Heart right ventricle (tissue), 16 donors: ENCODE measurements around the gene CALM3. TPM values are rescaled to one million over a fixed set of nuclear protein-coding genes. Genes with fewer than 3 reads are reported as not detected.

Source experiments
- ATAC-seq, 8 donors: fragments of 200-7000 bp; cut with Tn5 transposase; one replicate each; pipeline ENCODE4 v1.9.1; 2020; ENCODE audit warnings: mild to moderate bottlenecking in 8 of 8, moderate library complexity in 8 of 8, moderate number of reproducible peaks in 1 of 8
- DNase-seq, 2 donors: peaks; one replicate each; pipeline ENCODE4 v3.0.0-alpha.2; 2020
- H3K27ac ChIP-seq, 10 donors: fragments of 200-600 bp; sonication (generic) in 2 of 10; one replicate each; pipeline versions ENCODE4 v1.5.0 to v1.8.0; 2020 to 2022; ENCODE audit warnings: mild to moderate bottlenecking in 3 of 10
- H3K27me3 ChIP-seq, 7 donors: fragments of 200-600 bp; one replicate each; pipeline ENCODE4 v1.8.0; 2021 to 2022; ENCODE audit warnings: mild to moderate bottlenecking in 2 of 7
- H3K36me3 ChIP-seq, 9 donors: fragments of 200-600 bp; sonication (generic) in 1 of 9; one replicate each; pipeline versions ENCODE4 v1.5.0 to v1.8.0; 2020 to 2022; ENCODE audit warnings: mild to moderate bottlenecking in 2 of 9
- H3K4me1 ChIP-seq, 9 donors: fragments of 200-600 bp; sonication (generic) in 1 of 9; one replicate each; pipeline versions ENCODE4 v1.5.0 to v1.8.0; 2020 to 2022; ENCODE audit warnings: mild to moderate bottlenecking in 4 of 9
- H3K4me3 ChIP-seq, 10 donors: fragments of 200-600 bp; sonication (generic) in 2 of 10; one replicate each; pipeline versions ENCODE4 v1.5.0 to v1.8.0; 2020 to 2022; ENCODE audit warnings: mild to moderate bottlenecking in 7 of 10, moderate library complexity in 2 of 10
- H3K9me3 ChIP-seq, 11 donors: fragments of 200-600 bp in 10 of 11; sonication (generic) in 2 of 11; one replicate each; pipeline versions ENCODE4 v1.5.0 to v1.8.0; 2013 to 2022; ENCODE audit warnings: mild to moderate bottlenecking in 2 of 11, control low read depth in 1 of 11, moderate library complexity in 1 of 11
- CTCF ChIP-seq, 9 donors: fragments of 200-600 bp; sonication (generic) in 2 of 9; IDR thresholded peaks; one replicate each; pipeline versions ENCODE4 v1.5.0 to v1.8.0; 2021 to 2022; ENCODE audit warnings: antibody characterized with exemption in 9 of 9, mild to moderate bottlenecking in 5 of 9, moderate library complexity in 1 of 9
- WGBS, 2 donors: extraction: QIAGEN DNeasy Blood & Tissue Kit; methylation state at CpG; one replicate each; pipeline ENCODE4 v1.1.7; 2013; ENCODE audit warnings: inconsistent platforms in 1 of 2; 5-methylcytosine and 5-hydroxymethylcytosine counted together
- intact Hi-C, 10 donors: fragments of 100-400 bp; cut with DNase I; formaldehyde crosslinking; loops; one replicate each; pipeline versions ENCODE4 v1.11.1 to v1.14.2; 2022
- polyA plus RNA-seq, 2 donors: library from polyadenylated mRNA; stranded (reverse); fragments of 200-250 nt; gene quantifications; one replicate each; pipeline ENCODE4 v1.2.3, GENCODE V29; 2013
- total RNA-seq, 10 donors: library from RNA; stranded (reverse); fragmentation: NEBNext Ultra II Directional in 3 of 10; extraction: Animal tissue kit (Norgen Biotek cat#: 25700) in 3 of 10; gene quantifications; one replicate each; pipeline versions ENCODE4 v1.2.1 to v1.2.4, GENCODE V29; 2021 to 2023
- donor health status: Arrhythmogenic right ventricular cardiomyopathy.
- donor health status: ischemic (EF 13 %, LVEDD 7.1; RV severe dilation, severe dysfunction).
- donor health status: healthy with polysubstance abuse.
- donor health status: DM: no; HTN: yes; CAD: no.
- donor health status: DM: no; HTN: no; CAD: no.
- donor health status: ischemic (EF 25% LVEDD 6.9; RV normal size, moderate dysfunction).
- donor health status: ischemic (EF 25% LVEDD 5.7; RV mildly dilated, moderate dysfunction).
- donor health status: healthy.
- donor health status: DM: yes; HTN: yes; CAD: no.
- donor health status: Ischemic cardiomyopathy.
- donor health status: ischemic (EF 35%, LVEDD 5.7; RV mildly dilated, moderate dysfunction).
- donor health status: nonischemic (EF 11% LVEDD 7.7; RV severe dilation, severe dysfunction).
- donor health status: DM: yes; HTN: yes; CAD: no.
- donor health status: PGD.
- donor health status: ischemic (EF 29% LVEDD 5.4; RV normal size, mild dysfunction).
- donor health status: nonischemic (EF 23%, LVEDD 6.1; RV moderate dilation, normal function).

Gene CALM3
- total and polyA plus RNA-seq, 12 donors = 214 to 488 (median 298) TPM

- H3K4me1 ChIP-seq = peaks cover 2 to 25% (median 18%) of the 10 kb centered on the region in 9 donors
These were observed 2.7 kb upstream of the CALM3 start for GRCh38 chr19:46598372-46598917.

GRCh38 chr19:46599716-46600373 lies 1.3 kb upstream of the CALM3 start:
- ATAC-seq (no peak), DNase-seq (no peak)
- Histone ChIP-seq H3K36me3 (peaks cover 0 to 3% (median 0%) of the 10 kb centered on the region in 9 donors), H3K9me3 (peaks cover 0 to 23% (median 11%) of the 10 kb centered on the region in 11 donors), H3K27ac (peak overlapping the region; percentile 84 to 100 (median 99)), H3K27me3 (no peaks in the 10 kb centered on the region), H3K4me3 (peak overlapping the region in 9 of 10 donors; percentile 83 to 100 (median 99)), H3K4me1 (peaks cover 13 to 34% (median 32%) of the 10 kb centered on the region in 9 donors)
- TF ChIP-seq CTCF (IDR thresholded peaks at IDR 0.05) = no peak
- 67 to 74% methylated on average over 9 of the region's 9 CpGs for WGBS, 2 donors
- intact Hi-C loops = loop anchor here in 1 of 10 donors (5.0 kb wide), 1 partner anchor 147 kb away; the partner anchor contains the start of genes FKRP and STRN4

More at GRCh38 chr19:46598372-46598917, 2.7 kb upstream of the CALM3 start:
- H3K36me3 ChIP-seq = no peaks in the 10 kb centered on the region
- H3K9me3 ChIP-seq = peaks cover 0 to 23% (median 11%) of the 10 kb centered on the region in 11 donors
- H3K27me3 ChIP-seq = no peaks in the 10 kb centered on the region
- TF ChIP-seq CTCF (IDR thresholded peaks at IDR 0.05) = no peak
- intact Hi-C loops = no loop called here
- WGBS, 2 donors = 94 to 96% methylated on average over 4 of the region's 4 CpGs
- H3K27ac ChIP-seq = no peak overlapping the region
- H3K4me3 ChIP-seq = no peak overlapping the region
- no peak for ATAC-seq
- DNase-seq = no peak

GRCh38 chr19:46600384-46601317 lies 479 bp upstream of the CALM3 start:
- DNase-seq (peak; percentile 97 to 98), ATAC-seq (peak; percentile 90 to 95 (median 92))
- Histone ChIP-seq H3K9me3 (peaks cover 0 to 23% (median 11%) of the 10 kb centered on the region in 11 donors), H3K36me3 (peaks cover 0 to 11% (median 1%) of the 10 kb centered on the region in 9 donors), H3K27ac (peak overlapping the region; percentile 84 to 100 (median 99)), H3K4me3 (peak overlapping the region; percentile 83 to 100 (median 100)), H3K4me1 (peaks cover 20 to 42% (median 40%) of the 10 kb centered on the region in 9 donors), H3K27me3 (no peaks in the 10 kb centered on the region)
- no peak for TF ChIP-seq CTCF (IDR thresholded peaks at IDR 0.05)
- intact Hi-C loops = loop anchor here in 1 of 10 donors (5.0 kb wide), 1 partner anchor 147 kb away; the partner anchor contains the start of genes FKRP and STRN4
- 1 to 2% methylated on average over 74 to 93 of the region's 93 CpGs for WGBS, 2 donors
